Parathyroid adenoma (tissue), 2 donors: Measurements from ENCODE around the gene UGT1A3.

Source experiments
- H2AFZ ChIP-seq: fragments of 300-600 bp; sonication (generic); one replicate; pipeline ENCODE4 v1.7.0; 2017; ENCODE audit warnings: antibody characterized with exemption, mild to moderate bottlenecking
- H3K27ac ChIP-seq: fragments of 300-600 bp; sonication (generic); one replicate; pipeline ENCODE4 v1.7.0; 2017
- H3K27me3 ChIP-seq: fragments of 300-600 bp; sonication (generic); one replicate; pipeline ENCODE4 v1.7.0; 2017; ENCODE audit warnings: low read length; ENCODE audit not compliant: control insufficient read depth, insufficient read depth
- H3K36me3 ChIP-seq: fragments of 300-600 bp; sonication (generic); one replicate; pipeline ENCODE4 v1.7.0; 2017; ENCODE audit warnings: low read length; ENCODE audit not compliant: control insufficient read depth, insufficient read depth
- H3K4me1 ChIP-seq: fragments of 300-600 bp; sonication (generic); one replicate; pipeline ENCODE4 v1.7.0; 2017; ENCODE audit warnings: control low read depth
- H3K4me2 ChIP-seq: fragments of 300-600 bp; sonication (generic); one replicate; pipeline ENCODE4 v1.7.0; 2017; ENCODE audit warnings: low read length
- H3K4me3 ChIP-seq: fragments of 300-600 bp; sonication (generic); one replicate; pipeline ENCODE4 v1.7.0; 2017; ENCODE audit warnings: low read depth, low read length
- H3K79me2 ChIP-seq: fragments of 300-600 bp; sonication (generic); one replicate; pipeline ENCODE4 v1.7.0; 2017; ENCODE audit warnings: control low read depth
- H3K9ac ChIP-seq: fragments of 300-600 bp; sonication (generic); one replicate; pipeline ENCODE4 v1.7.0; 2017; ENCODE audit warnings: mild to moderate bottlenecking
- H3K9me3 ChIP-seq: fragments of 300-600 bp; sonication (generic); one replicate; pipeline ENCODE4 v1.7.0; 2017; ENCODE audit warnings: low read length; ENCODE audit not compliant: control insufficient read depth
- TF ChIP-seq, protein P1 (sequence below): fragments of 300-600 bp; sonication (generic); IDR thresholded peaks from one replicate; pipeline ENCODE4 v1.7.0; 2017; ENCODE audit warnings: antibody characterized with exemption, mild to moderate bottlenecking
- donor health status: primary hyperparathyroidism.

The UGT1A3 gene

DNA sequence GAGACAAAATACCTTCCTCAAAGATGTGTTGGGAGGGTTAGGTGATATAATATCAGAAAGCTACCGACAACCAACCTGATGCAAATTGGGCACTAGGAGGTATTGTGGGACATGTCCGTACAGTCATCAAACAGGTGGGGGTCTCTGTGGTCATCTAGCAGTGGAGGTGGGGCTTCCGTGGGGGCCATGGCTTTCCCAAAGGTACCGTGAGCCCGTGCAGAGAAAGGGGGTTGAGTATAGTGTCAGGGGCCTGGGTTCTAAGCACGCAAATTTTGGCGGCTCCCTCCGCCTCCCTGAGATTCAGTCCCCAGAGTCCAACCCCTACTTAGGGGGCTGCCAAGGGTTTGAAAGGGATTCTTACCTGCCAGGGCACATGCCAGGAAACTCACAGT lies 92.9 kb downstream of the UGT1A3 start:
- no peaks in the 10 kb centered on the region for H3K36me3 ChIP-seq
- H3K4me2 ChIP-seq: no peak overlapping the region
- H3K4me1 ChIP-seq: no peaks in the 10 kb centered on the region
- H2AFZ ChIP-seq: no peak overlapping the region
- no peaks in the 10 kb centered on the region for H3K27me3 ChIP-seq
- no peak overlapping the region for H3K9ac ChIP-seq
- no peak overlapping the region for H3K27ac ChIP-seq
- H3K4me3 ChIP-seq: no peak overlapping the region
- no peaks in the 10 kb centered on the region for H3K79me2 ChIP-seq
- no peaks in the 10 kb centered on the region for H3K9me3 ChIP-seq
- TF ChIP-seq, protein P1, sequence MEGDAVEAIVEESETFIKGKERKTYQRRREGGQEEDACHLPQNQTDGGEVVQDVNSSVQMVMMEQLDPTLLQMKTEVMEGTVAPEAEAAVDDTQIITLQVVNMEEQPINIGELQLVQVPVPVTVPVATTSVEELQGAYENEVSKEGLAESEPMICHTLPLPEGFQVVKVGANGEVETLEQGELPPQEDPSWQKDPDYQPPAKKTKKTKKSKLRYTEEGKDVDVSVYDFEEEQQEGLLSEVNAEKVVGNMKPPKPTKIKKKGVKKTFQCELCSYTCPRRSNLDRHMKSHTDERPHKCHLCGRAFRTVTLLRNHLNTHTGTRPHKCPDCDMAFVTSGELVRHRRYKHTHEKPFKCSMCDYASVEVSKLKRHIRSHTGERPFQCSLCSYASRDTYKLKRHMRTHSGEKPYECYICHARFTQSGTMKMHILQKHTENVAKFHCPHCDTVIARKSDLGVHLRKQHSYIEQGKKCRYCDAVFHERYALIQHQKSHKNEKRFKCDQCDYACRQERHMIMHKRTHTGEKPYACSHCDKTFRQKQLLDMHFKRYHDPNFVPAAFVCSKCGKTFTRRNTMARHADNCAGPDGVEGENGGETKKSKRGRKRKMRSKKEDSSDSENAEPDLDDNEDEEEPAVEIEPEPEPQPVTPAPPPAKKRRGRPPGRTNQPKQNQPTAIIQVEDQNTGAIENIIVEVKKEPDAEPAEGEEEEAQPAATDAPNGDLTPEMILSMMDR: no peak

DNA sequence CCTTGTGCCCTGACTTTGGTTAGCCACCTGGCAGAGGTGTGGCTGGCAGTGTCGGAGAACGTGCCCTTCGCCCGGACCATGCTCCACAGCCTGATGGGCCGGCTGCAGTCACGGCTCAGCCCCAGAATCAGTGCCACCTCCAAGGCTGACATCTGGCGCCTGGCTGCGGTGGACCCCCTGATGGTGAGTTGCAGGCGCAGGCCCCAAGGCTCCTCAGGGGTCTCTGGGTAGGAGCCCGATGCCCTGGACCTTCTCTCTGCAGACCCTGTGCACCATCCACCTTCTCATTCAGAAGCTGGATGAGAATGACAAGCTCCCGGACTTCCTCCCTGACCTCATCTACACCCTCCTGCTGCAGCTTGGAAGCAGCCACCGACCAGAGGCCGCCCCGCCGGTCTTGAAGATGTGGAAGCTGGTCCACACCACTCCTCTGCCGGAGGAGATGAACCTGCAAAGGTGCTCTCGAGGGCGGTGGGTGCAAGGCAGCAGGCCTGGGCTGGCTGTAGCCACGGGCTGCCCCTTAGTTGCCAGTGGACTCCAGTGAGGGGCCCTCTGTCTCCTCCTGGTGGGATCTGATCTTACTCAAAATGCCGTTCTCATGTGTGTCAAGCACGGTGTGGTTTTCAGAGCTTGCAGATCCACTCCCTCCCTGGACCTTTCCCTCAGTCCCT lies 93.4 kb downstream of the UGT1A3 start:
- no peaks in the 10 kb centered on the region for H3K9me3 ChIP-seq
- no peaks in the 10 kb centered on the region for H3K36me3 ChIP-seq
- no peaks in the 10 kb centered on the region for H3K4me1 ChIP-seq
- H3K4me3 ChIP-seq: no peak overlapping the region
- H3K27me3 ChIP-seq: no peaks in the 10 kb centered on the region
- no peak overlapping the region for H3K4me2 ChIP-seq
- TF ChIP-seq, protein P1: no peak
- no peak overlapping the region for H3K27ac ChIP-seq
- H3K9ac ChIP-seq: no peak overlapping the region
- H3K79me2 ChIP-seq: no peaks in the 10 kb centered on the region
- no peak overlapping the region for H2AFZ ChIP-seq
